Uterus (tissue), 2 donors: ENCODE measurements around the gene MED17.

Experiments used
- CTCF ChIP-seq, 4 experiments: fragments of 200-600 bp in 2 of 4; fragments of 450-650 bp in 2 of 4; sonication (generic) in 2 of 4; IDR thresholded peaks; one replicate each; pipeline ENCODE4 v1.5.1; 2016 to 2019; ENCODE audit warnings: antibody characterized with exemption in 4 of 4, mild to moderate bottlenecking in 2 of 4, moderate library complexity in 1 of 4
- POLR2A ChIP-seq, 2 donors: fragments of 450-650 bp; IDR thresholded peaks; one replicate each; pipeline ENCODE4 v1.6.1; 2016; ENCODE audit warnings: antibody characterized with exemption in 2 of 2, mild to moderate bottlenecking in 1 of 2, moderate library complexity in 1 of 2

GRCh38 chr11:93840981-93841380, 56.9 kb downstream of the MED17 start:
- TF ChIP-seq CTCF (IDR thresholded peaks at IDR 0.05) (no peak), POLR2A (IDR thresholded peaks at IDR 0.05) (no peak)
